Activated T-helper 1 cell treated with anti-CD3 and anti-CD28 coated beads, Interleukin-2, amount 50 U/mL, for 16 hours (primary cell): ENCODE measurements around the gene RGS6.
"Not testable (repeated sequence)": the region's sequence is repeated elsewhere in the genome, so short reads cannot be mapped to it uniquely, and the experiment has no call there.

Experiments used
- DNase-seq, 2 donors: peaks; one replicate each; pipeline ENCODE4 v3.0.0-alpha.2; 2020; ENCODE audit warnings: low read depth in 1 of 2, low spot score in 1 of 2

Gene RGS6

DNA sequence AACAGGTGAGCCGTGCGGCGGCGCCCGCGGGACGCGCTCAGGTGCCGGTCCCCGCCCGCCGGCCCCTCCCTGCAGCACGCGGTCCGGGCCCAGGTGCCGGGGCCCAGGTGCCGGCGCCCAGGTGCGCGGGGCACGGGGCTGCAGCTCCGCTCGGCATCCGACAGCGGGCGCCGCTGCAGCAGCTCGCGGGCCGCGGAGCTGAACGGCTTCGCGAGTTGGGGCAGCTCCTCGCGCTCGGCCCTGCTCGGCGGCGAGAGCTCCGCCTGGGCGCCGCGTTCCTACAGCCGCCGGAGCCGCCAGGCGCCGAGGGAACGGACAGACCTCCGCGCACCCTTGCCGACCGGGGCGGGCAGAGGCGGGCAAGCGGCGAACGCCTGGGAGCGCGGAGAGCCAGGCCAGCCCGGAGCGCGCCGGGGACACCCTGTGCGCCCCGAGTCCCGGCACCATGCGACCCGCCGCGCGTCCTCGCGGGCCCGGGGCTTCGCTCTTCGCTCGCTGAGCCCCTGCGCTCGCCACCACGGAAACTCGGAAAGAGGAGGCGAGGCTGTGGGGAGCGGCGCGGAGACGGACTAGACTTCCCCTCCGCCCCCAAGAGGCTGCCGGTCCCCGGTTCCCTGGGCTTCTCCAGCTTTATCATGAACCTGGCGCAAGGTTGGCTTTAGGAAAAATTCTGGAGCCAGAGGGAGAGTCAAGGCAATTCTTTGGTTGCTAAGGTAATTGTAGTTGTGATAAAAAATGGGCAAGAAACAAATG lies at the start of gene RGS6:
TSS of gene RGS6 (plus strand) at position 201 of the 753 bp plus-strand sequence.
- no peak for DNase-seq

DNA sequence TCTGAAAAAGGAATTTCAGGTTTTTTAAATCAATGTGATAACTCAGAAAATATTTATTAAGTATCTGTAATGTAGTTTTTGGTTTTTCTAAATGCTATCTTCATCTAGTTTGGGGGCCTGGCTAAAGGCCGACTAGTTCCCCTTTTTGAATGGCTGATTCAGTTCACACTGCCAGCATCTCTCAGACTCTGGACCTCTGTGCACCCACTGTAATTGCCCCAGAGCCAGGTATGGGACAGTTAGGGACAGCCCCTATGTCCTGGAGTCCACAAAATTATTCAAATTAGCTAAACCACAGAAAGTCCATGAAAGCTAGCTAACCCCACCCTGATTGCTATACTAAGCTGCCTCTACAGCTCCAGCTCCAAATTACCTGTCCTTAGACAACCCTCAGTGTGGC lies 49.1 kb upstream of the RGS6 start:
- no peak for DNase-seq

DNA sequence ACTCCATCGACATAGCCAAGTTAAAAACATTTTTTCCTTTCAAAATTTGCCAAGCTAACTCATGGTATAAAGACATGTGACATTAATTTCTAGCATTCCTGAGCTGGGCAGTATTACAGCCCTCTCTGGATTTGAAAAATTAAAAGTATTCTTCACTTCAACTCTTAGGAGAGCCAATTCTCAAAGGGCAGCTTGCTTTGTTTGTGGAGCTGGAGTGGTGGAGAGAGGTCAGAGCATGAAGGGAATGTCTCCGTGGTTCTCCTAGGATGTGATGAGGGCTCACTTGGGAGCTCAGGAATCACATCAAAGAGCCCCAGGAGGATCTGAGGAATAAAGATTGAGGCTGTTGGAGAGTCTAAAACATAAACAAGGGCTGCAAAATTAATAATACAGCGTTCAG lies 46.9 kb upstream of the RGS6 start:
- DNase-seq: no peak

DNA sequence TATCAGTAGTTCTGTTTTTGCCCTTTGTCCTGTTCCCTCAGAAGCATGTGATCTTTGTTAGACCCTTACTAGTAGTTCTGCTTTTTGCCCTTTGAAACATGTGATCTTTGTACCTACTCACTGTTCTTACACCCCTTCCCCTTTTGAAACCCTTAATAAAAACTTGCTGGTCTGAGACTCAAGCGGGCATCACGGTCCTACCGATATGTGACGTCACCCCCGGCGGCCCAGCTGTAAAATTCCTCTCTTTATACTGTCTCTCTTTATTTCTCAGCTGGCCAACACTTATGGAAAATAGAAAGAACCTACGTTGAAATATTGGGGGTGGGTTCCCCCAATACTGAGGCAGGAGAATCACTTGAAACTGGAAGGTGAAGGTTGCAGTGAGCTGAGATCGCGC lies 44.4 kb upstream of the RGS6 start:
- DNase-seq: not testable (repeated sequence)

DNA sequence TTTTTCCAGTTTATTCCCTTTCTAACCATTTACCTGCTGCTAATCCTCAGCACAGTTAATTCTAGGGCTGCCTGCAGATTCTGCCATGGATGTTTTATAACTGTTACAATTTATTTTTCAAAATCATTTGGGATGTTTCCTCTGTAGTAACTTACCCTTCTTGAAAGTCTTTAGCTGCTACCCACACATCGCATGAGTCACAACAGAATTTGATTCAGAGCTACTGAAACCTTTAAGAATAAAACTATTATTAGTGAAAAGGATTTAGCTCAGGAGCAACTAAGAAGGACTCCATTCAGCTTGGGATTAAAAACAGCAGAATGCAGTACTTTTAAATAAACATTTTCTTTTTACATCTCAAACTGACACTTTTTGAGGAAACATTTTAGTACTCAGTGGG lies 41.7 kb upstream of the RGS6 start:
- DNase-seq: no peak

DNA sequence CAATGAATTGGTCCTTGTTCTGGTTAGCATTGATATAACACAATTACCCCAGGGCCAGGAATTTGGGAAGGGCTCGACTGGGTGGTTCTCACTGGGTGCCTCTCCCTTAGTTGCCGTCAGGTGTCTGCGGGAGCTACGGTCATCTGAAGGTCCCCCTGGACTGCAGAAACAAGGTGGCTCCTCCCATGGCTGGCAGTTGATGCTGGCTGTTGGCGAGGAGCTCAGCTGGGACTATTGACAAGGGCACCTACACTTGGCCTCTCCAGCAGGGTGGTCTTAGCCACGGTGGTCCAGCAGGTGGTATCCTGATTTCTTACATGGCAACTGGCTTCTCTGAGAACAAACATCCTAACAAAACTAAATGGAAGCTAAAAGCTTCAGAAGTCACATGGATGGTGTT lies 41.0 kb upstream of the RGS6 start:
- DNase-seq: no peak

DNA sequence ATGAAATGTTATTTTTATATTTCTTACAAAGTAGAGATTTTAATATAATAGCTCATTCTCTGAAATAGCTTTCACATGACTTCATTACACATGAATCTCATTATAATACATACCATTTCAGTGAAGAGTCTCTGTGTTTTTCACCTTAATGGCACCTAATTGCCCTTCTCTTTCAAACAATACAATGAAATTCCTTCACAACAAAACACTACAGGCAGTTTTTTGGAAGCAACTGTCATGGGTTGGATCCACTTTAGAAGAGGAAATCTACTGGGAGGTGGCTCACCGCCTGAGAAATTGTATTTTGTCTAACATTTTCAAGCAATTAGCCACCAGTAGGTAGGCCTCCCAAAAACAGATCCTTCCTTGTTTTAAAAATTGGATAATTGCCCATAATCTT lies 40.3 kb upstream of the RGS6 start:
- no peak for DNase-seq

DNA sequence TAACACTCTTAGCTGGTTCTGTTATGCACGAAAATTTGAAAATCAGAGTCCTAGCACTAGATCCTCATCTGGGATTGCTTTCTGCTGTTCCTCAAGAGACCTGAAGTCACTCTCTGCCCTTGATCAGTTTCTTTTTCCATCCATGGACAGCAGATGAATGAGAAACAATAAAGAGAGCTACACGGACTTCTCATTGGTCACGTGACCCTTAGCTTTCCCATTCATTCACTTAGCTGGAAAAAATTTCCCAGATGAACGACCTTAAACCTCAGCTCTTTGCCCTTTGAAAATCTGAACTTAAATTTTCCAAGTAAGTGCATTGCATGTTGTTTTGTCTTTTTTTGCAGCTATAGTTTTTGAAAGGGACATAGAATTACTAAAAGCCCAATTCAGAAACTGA lies 27.2 kb upstream of the RGS6 start:
- DNase-seq: no peak

DNA sequence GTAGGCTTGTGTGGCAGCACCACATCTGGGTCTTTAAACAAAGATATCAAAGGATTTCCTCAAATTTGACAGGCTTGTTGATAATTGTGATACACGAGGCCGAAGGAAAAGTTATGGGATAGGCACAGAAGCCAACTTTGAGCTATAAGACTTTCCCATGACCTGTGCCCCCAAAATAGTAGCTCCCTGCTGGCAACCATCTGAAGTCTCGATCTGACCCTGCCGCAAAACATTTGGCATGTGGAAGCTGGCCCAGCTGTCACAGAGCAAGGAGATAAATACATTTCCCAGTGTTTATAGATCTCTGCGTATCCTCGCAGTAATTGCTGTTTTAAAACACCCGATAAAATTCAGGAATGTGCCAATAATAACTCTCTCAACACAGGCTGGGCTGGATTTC lies 26.4 kb upstream of the RGS6 start:
- DNase-seq: no peak

DNA sequence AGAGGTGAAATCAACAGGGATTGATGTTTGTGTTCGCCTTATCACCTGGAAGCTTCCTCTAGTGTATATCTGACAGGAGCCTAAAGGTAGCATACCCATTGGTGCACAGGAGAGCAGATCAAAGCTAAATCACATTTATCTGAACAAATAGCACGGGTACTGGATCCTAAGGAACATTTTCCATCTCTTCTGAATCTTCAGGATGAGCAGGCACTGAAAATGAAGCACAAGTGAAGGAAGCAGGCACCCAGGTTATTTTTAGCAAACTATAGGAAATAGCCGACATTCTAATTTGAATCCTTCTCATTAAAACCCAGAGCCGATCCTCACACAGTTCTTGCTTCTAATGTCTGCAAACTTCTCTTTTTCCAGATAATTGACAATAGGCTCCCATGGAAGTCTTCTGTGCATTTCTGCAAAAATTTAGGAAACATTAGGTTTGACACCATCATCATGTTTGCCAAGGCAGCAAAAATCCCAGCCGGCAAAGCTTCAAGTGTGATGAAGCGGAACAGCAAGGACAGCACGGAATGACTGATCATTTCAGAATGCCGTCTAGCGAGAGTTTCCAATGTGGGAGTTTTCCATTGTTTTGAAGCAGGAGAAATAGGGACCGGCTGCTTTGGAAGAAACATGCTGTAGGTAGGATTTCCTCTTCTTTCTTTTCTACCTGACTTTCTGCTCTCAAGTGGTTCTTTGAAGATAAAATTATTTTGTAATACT lies 24.3 kb upstream of the RGS6 start:
- no peak for DNase-seq

DNA sequence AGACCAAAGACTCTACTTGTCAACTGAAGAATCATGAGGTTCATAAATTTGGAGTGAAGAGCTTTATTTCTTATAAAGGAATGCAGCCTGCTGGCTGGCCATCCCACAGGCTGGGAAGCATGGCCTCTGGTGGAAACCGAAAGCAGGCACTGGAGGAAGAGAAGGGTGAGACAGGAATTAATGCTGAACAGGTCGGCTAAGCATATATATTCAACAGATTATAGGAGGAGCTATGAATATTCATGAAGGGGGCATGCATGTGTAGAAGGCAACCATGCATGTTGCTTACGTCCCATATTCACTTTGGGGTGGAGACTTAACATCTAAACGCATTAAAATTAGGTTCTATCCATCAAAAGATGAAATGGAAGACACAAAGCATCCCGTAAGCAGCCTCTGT lies 20.6 kb upstream of the RGS6 start:
- no peak for DNase-seq

DNA sequence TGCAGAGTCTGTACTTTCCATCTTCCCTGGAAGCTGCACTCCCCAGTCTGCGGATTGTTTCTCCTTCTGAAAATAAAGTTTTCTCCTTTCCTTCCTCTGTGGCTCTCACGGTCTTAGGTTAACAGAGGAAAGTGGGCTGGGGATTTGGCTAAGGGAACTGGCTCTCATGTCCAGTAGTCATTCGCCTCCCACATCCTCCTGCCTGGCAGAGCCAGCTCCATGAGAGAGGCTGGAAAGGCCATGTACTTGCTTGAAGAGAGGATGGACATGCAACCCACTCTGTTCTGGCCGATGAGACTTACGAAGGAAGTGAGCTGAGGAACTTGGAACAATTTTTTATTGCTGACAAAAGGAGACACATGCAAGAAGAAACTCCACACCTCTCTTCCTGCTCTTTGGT lies 18.9 kb upstream of the RGS6 start:
- DNase-seq: no peak

DNA sequence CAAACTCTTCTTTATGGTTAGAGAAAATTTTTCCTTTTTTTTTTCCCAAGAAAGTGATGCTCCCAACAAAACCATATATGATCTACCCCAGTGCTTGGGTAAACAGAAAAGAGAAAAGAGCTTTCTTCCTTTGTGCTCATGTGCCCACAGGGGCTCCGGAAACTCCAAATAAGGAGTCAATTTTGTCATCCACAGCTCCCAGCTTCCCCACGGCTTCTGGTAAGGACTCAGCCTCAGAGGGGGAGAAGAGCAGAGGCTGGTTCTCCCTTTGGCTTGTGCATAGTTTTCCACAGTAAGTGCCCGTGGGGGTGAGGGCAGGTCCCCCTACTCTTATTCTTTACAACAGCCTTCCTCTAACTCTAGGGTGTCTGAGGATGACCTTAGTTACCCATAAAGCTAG lies 13.3 kb upstream of the RGS6 start:
- DNase-seq: no peak

DNA sequence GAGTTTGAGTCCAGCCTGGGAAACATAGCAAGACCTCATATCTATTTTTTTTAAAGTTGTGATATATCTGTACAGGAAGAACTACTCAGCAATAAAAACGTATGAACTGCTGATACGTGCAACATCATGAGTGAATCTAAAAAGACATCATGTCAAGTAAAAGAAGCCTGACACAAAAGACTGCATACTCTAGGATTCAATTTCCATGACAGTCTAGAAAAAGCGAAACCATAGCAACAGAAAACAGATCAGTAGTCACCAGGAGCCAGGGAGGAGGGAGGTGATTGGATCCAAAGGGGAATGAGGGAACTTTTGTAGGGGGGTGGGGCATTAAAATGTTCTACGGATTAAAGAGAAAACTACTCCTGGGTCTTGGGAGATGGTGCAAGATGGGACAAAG lies 8.7 kb upstream of the RGS6 start:
- no peak for DNase-seq

DNA sequence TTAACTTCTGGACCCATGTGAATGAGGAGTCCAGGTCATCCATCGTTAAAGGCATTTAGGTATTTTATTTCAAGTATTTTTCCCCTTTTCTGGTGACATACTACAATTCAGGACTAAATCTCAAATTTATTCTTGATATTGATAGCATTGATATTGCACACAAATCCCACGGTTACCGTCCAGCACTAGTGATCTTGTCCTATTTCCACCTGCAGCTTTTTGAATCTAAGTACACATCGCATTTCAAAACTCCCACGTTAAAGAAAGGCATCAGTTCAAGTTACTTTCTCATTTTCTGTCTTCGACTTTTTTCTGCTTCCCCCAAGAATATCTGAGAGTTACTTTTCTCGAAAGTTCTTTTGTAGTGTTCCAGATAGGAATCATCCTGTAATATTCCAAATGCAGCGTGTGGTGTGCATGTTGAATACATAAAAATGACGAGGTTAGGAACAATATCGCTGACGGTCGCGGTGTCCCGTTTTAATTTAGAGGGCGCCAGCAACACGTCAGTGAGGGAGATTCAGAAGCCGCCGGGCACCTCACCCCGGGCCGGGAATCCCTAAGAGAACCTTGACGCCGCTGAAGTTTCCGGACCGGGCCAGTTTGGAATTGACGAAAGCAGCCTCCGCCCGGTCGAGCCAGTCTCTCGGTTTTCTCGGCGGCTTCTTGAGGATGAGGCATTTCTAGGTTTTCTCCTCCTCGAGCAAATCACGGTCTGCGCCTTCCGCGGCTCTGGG lies 569 bp upstream of the RGS6 start:
- no peak for DNase-seq

DNA sequence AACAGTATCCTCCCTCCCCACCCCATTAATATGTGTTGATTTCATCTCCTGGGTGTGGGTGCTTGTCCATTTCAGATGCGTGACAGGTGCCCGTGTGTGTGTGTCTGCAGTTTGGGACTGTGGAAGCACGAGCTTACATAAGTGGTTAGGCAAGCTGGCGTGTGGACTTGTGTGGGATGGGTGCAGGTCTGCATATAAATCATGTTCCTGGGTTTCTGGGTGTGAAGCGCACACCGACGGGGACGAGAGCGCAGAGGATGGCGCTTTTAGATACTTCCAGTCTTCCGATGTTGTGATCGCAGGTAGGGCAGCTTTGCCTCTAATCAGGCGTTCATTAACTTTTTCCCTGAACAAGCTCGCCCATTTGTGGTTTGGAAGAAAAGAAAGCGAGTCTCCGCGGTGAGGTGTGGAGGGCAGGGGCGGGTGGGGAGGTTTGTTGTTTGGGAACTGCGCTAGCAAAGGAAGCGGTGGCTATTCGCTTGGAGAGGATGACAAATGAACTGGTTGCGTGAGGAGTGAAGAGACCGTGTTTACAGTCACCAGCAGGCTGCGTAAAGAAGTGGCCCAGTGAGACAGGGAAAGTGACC lies 865 bp downstream of the RGS6 start:
- DNase-seq: no peak

DNA sequence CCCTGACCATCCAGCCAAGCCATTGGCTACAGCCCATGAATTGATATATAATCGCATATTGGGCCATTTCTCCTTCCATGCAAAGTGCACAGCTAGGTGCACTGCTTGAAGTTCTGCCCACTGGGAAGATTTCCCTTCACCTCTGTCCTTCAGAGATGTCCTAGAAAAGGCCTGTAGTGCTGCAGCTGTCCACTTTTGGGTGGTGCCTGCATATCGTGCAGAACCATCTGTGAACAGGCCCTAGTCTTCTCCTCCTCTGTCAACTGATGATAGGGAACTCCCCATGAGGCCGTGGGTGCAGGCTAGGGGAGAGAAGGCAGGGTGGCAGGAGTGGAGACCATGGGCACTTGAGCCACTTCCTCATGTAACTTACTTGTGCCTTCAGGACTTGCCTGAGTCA lies 6.0 kb downstream of the RGS6 start:
- not testable (repeated sequence) for DNase-seq

DNA sequence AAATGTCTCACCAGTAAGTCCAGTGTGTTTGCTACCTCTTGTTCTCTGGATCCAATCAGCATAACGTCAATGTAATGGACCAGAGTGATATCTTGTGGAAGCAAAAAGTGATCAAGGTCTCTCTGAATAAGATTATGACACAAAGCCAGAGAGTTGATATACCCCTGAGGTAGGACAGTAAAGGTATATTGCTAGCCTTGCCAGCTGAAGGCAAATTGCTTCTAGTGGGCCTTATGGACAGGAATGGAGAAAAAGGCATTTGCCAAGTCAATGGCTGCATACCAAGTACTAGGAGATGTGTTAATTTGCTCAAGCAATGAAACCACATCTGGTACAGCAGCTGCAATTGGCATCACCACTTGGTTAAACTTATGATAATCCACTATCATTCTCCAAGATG lies 7.1 kb downstream of the RGS6 start:
- not testable (repeated sequence) for DNase-seq

DNA sequence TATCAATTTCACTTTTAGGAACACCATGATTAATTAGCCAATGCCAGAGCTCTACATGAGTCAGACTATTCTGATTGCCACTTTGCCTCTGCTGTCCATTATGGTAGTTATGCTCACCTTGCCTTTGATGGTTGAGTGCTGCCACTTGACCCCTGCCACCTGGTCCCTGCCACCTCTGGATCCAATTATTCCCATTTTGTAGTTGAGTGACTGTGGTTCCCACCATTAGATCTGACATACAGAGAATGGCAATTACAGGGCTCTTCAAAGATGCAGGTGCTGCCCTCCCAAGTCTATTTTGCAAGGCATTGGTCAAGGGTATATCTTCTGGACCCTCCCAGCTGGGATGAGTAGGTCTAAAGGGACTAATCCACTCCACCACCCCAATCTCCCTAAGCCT lies 8.3 kb downstream of the RGS6 start:
- not testable (repeated sequence) for DNase-seq

DNA sequence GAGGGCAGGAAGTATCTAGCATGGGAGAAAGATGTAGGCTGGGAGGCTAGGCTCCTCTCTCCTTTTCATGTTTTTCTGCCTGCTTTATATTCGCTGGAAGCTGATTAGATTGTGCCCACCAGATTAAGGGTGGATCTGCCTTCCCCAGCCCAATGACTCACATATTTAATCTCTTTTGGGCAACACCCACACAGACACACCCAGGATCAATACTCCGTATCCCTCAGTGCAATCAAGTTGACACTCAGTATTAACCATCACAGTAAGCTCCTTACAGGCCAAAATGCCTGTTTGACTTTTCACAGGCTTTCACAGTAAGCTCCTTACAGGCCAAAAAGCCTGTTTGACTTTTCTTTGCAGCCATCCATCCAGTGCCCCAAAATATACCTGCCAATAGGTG lies 9.4 kb downstream of the RGS6 start:
- not testable (repeated sequence) for DNase-seq

DNA sequence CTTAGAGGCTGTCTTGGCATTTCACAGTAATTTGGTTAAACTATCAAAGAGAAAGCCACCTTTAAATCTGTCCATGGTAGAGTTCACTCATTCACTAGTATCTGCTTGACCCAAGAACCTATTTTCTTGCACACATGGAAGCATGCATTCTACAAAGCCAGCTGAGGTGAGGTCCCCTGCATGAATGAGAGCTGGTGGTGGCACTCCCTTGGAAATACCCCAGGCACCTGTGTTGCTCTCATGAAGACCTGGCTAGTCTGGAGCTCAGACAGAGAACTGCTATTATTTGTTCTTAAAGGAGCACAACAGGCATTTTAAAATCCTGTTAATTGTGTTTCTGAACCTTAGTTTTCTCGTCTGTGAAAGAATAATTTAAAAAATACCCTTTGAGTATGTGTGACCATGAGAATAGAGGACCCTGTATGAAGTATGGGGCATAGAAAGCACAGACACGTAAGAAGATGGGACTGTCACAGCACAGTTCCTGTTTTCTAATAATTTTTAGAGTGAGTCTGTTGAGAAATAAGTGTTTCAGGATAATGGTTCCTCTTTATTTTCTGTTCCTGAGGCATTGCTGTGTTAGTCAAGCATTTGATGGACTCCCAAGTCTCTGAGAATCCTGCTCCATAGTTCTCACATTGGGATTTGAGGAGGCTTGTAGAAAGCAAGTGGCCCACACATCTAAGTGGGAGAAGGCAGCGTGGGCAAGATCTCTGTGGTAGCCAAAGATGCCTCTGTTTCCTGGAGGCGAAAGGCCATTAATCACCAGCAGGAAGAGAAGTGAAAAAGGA lies 10.9 kb downstream of the RGS6 start:
- no peak for DNase-seq
